Activated CD4-positive, alpha-beta memory T cell treated with anti-CD3 and anti-CD28 coated beads, Interleukin-2, amount 10 ng/mL, durations not matched to agents 7 days and 5 days (primary cell): ENCODE data around the gene LAPTM4A. TPM values are rescaled to one million over a fixed set of nuclear protein-coding genes. Genes with fewer than 3 reads are reported as not detected.

ENCODE experiments used
- CTCF ChIA-PET: fragments of 350-600 bp; sonication (Branson Sonifier 250); formaldehyde crosslinking; loops from one replicate; lab custom pipeline; 2021; ENCODE audit warnings: antibody characterized with exemption, inconsistent platforms; lab: Charles Lee
- POLR2A ChIA-PET: fragments of 350-600 bp; sonication (Branson Sonifier 250); formaldehyde crosslinking; loops from one replicate; lab custom pipeline; 2021; ENCODE audit warnings: antibody characterized with exemption; lab: Charles Lee
- DNase-seq: peaks from one replicate; pipeline ENCODE4 v3.0.0-alpha.2; 2020
- H3K27ac Mint-ChIP-seq: one replicate; pipeline ENCODE4 v1.8.0; 2021; ENCODE audit warnings: mild to moderate bottlenecking, mixed read lengths
- H3K27me3 Mint-ChIP-seq: one replicate; pipeline ENCODE4 v1.8.0; 2021; ENCODE audit warnings: mixed read lengths
- H3K36me3 Mint-ChIP-seq: one replicate; pipeline ENCODE4 v1.8.0; 2021; ENCODE audit warnings: low read depth, mixed read lengths
- H3K4me1 Mint-ChIP-seq: one replicate; pipeline ENCODE4 v1.8.0; 2021; ENCODE audit warnings: mixed read lengths
- H3K4me3 Mint-ChIP-seq: one replicate; pipeline ENCODE4 v1.8.0; 2021; ENCODE audit warnings: mild to moderate bottlenecking, mixed read lengths
- H3K9me3 Mint-ChIP-seq: one replicate; pipeline ENCODE4 v1.8.0; 2021; ENCODE audit warnings: mixed read lengths
- total RNA-seq, 2 experiments: library from RNA; stranded (reverse); gene quantifications; one replicate each; pipeline ENCODE4 v1.2.3, GENCODE V29; 2021

The LAPTM4A gene
- total RNA-seq, 2 experiments from 2014 or later: 36.1 to 36.7 TPM

DNA sequence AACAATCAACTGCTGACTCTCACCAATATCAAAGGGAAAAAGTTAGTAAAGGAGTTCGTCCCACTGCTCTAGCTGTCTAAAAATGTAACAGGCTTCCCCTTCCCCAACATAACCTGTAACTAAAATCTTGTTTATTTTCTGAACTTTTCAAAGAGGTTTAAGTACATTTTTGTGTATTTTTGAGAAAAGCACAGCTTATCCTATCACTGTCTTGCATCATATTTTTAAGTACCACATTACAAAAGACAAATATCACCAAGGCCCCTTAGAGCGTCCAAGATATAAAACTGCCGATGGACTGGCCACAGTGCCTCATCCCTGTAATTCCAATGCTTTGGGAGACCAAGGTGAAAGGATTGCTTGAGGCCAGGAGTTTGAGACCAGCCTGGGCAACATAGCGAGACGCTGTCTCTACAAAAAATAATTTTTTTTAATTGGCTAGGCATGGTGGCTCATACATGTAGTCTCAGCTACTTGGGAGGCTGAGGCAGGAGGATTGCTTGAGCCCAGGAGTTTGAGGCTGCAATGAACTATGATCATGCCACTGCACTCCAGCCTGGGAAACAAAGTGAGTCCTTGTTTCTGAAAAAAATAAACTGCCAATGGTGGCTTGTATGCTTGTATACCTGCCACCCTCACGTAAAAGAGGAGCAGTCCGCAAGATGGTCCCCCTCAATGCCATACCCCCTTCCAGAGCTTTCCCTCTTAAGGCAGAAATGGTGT is 21.2 kb upstream of the LAPTM4A start:
- CTCF ChIA-PET: interaction anchor here (1.5 kb wide), 1 partner anchor 57 kb away, joined by 5 read pairs; no protein-coding TSS in a partner anchor
- DNase-seq: no peak
- no peak overlapping the region for H3K27ac Mint-ChIP-seq
- H3K4me3 Mint-ChIP-seq: no peak overlapping the region
- H3K36me3 Mint-ChIP-seq: no peaks in the 10 kb centered on the region
- no peaks in the 10 kb centered on the region for H3K4me1 Mint-ChIP-seq
- POLR2A ChIA-PET: no interaction called here
- H3K9me3 Mint-ChIP-seq: no peaks in the 10 kb centered on the region
- peaks cover 7% of the 10 kb centered on the region for H3K27me3 Mint-ChIP-seq

DNA sequence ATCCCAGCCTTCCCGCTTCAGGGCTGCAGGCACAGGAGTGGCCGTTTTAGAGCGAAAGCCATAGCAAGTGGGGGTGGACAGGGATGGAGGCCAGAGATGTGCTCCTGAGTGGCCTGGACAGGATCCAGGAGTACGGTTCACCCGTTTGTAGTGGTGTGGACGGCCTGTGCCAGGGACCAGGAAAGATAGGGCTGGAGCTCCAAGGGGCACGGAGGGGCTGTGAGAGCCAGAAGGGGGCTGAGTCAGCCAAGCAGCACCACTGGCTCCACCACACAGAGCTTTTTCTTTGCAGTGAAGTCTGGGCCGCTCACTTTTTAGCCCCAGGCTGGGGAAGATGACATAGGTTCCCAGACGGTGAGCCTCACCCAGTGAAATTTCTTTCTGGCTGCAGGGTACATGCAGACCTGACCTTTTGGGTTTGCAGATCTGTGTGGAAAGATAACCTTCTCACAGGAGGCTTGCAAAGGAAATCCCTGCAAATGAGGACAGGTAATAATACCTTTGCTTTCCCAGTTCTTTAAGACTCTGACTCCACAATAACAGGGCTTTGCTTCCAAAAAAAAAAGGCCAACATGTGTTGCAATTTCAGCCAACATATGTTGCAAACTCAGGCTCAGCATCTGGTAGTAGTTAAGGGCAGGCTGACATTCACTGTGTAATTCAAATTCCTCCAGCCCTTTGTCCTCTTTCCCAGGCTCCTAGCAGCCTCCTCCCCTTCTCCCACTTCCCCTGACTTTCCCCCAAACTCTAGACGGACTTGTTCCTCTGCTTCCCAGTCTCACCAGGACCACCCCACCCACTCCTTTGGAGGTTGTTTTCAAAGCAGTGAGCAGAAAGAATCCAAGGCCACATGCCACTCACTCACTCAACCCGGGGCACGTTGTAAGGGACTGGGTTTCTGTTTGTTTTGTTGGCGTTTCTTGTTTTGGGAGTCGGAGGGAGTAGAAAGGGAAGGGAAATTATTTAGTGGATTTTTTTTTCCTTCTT is 20.3 kb upstream of the LAPTM4A start:
- ChIA-PET CTCF (interaction anchor here (1.5 kb wide), 1 partner anchor 56 kb away, joined by 5 read pairs; no protein-coding TSS in a partner anchor), POLR2A (no interaction called here)
- Mint-ChIP-seq H3K36me3 (no peaks in the 10 kb centered on the region), H3K27me3 (peaks cover 3% of the 10 kb centered on the region), H3K27ac (no peak overlapping the region), H3K9me3 (no peaks in the 10 kb centered on the region), H3K4me3 (no peak overlapping the region), H3K4me1 (no peaks in the 10 kb centered on the region)
- no peak for DNase-seq

DNA sequence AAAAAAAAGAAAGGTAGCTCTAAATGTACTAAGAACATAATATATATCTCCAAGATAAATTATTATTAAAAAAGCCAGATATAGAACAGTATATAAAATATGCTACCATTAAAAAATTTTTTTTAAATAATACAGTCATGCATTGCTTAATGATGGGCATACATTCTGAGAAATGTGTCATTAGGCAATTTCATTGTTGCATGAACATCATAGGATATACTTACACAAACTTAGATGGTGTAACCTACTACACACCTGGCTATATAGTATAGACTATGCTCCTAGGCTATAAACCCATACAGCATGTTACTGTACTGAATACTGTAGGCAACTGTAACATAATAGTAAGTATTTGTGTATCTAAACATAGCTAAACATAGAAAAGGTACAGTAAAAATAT is 18.3 kb upstream of the LAPTM4A start:
- Mint-ChIP-seq H3K27ac (no peak overlapping the region), H3K36me3 (no peaks in the 10 kb centered on the region), H3K9me3 (no peaks in the 10 kb centered on the region), H3K4me3 (no peak overlapping the region), H3K27me3 (no peaks in the 10 kb centered on the region), H3K4me1 (no peaks in the 10 kb centered on the region)
- CTCF ChIA-PET: interaction anchor here (2.0 kb wide), 1 partner anchor 36 kb away, joined by 5 read pairs; no protein-coding TSS in a partner anchor
- POLR2A ChIA-PET: no interaction called here
- no peak for DNase-seq

DNA sequence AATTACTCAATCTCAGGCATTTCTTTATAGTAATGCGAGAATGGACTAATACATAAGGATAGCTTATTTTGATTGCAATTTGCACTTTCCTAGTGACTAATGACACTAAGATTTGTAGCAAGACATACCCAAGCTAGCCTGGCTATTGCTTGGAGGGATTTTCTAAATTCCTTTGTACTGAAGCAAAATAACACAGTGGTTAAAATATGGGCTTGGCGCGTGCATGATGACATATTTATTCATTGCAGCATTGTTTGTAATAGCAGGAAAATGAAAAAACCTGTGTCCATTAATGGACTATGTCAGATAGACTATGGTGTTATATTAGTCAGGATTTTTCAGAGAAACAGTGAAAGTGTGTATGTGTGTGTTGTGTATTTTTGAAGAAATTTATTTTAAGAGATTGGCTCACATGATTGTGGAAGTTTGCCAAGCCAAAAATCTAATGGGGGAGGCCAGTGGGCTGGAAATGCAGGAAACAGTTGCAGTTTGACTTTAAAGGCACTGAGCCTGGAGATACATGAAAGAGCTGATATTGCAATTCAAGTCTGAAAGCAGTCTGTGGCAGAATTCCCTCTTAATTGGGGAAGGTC is 16.7 kb upstream of the LAPTM4A start:
- CTCF ChIA-PET: no interaction called here
- H3K27ac Mint-ChIP-seq: no peak overlapping the region
- no peaks in the 10 kb centered on the region for H3K9me3 Mint-ChIP-seq
- DNase-seq: no peak
- H3K27me3 Mint-ChIP-seq: peaks cover 2% of the 10 kb centered on the region
- H3K4me1 Mint-ChIP-seq: no peaks in the 10 kb centered on the region
- no peaks in the 10 kb centered on the region for H3K36me3 Mint-ChIP-seq
- no peak overlapping the region for H3K4me3 Mint-ChIP-seq
- POLR2A ChIA-PET: interaction anchor here (1.2 kb wide), 1 partner anchor 16 kb away, joined by 4 read pairs; the partner anchor contains the start of gene LAPTM4A

DNA sequence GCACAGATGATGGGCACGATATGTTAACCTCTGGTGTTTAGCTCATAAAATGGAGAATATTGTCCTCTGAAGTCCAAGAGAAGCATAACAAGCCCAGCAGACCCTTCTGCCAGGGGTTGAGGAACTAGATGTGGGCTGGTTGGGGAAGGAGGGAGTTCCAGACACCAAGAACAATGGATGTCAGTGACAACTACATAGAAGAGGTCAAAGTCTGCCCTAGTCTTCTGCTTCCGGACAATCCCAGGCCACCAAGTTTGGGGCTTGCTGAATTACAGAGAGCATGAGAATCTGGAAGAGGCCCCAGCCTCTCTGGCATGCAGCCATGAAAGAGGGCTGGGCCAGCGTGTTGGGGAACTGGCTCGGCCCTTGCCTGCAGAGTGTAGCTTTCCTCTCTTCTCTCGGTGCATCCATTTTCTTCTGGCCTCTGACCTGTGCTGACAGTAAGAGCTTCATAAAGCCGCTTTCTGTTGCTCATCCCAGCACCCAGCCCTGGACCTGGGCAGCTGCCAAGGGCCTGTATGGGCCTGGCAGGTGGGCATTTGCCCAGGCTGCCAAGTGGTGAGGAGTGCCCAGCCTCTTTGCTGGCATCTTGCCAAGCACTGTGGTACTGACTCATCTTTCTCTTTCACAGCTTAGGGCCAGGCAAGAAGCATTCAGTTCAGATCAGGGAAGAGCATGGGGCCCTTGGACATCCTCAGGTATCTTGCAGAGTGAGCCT is 14.6 kb upstream of the LAPTM4A start:
- Mint-ChIP-seq H3K4me3 (no peak overlapping the region), H3K4me1 (no peaks in the 10 kb centered on the region), H3K36me3 (no peaks in the 10 kb centered on the region), H3K9me3 (no peaks in the 10 kb centered on the region), H3K27me3 (peaks cover 4% of the 10 kb centered on the region), H3K27ac (no peak overlapping the region)
- ChIA-PET CTCF (no interaction called here), POLR2A (no interaction called here)
- no peak for DNase-seq

DNA sequence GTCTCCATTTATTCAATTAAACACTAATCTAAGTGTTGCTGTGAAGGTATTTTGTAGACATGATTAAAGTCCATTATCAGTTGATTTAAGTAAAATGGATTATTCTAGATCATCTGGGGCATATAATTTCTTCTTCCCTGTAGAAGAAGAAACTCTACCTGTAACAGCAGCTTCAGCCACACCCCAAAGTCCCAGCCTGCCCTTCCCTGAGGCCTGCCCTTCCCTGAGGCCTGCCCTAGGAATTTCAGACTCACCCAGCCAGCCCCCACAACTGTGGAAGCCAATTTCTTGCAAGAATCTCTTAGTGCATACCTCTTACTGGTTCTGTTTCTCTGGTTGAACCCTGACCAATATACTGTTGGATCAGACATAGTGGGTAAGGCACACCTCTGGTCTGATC is 13.4 kb upstream of the LAPTM4A start:
- Mint-ChIP-seq H3K4me3 (no peak overlapping the region), H3K4me1 (no peaks in the 10 kb centered on the region), H3K9me3 (no peaks in the 10 kb centered on the region), H3K27ac (no peak overlapping the region), H3K27me3 (peaks cover 15% of the 10 kb centered on the region), H3K36me3 (no peaks in the 10 kb centered on the region)
- DNase-seq: no peak
- ChIA-PET POLR2A (no interaction called here), CTCF (no interaction called here)

DNA sequence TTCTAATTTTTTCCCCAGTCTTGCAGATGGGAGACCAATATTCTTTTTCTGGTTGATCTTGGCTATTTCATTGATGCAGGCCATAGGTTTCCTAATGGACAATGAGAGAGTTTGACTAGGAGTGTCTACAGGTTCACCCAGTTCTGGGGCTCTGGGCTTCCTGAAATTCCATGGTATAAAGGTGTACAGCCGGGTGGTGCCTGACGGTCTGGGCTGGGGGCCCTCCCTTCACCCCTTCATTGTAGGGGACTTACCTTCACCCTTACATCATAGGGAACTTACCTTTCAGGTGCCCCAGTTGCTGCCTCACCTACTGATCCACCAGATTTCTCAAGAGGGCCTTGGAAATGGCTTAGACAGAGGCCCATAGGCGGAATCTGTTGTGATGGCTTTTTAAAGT is 13.0 kb upstream of the LAPTM4A start:
- ChIA-PET POLR2A (no interaction called here), CTCF (no interaction called here)
- no peak for DNase-seq
- peaks cover 15% of the 10 kb centered on the region for H3K27me3 Mint-ChIP-seq
- no peak overlapping the region for H3K27ac Mint-ChIP-seq
- no peak overlapping the region for H3K4me3 Mint-ChIP-seq
- no peaks in the 10 kb centered on the region for H3K36me3 Mint-ChIP-seq
- no peaks in the 10 kb centered on the region for H3K9me3 Mint-ChIP-seq
- H3K4me1 Mint-ChIP-seq: no peaks in the 10 kb centered on the region

DNA sequence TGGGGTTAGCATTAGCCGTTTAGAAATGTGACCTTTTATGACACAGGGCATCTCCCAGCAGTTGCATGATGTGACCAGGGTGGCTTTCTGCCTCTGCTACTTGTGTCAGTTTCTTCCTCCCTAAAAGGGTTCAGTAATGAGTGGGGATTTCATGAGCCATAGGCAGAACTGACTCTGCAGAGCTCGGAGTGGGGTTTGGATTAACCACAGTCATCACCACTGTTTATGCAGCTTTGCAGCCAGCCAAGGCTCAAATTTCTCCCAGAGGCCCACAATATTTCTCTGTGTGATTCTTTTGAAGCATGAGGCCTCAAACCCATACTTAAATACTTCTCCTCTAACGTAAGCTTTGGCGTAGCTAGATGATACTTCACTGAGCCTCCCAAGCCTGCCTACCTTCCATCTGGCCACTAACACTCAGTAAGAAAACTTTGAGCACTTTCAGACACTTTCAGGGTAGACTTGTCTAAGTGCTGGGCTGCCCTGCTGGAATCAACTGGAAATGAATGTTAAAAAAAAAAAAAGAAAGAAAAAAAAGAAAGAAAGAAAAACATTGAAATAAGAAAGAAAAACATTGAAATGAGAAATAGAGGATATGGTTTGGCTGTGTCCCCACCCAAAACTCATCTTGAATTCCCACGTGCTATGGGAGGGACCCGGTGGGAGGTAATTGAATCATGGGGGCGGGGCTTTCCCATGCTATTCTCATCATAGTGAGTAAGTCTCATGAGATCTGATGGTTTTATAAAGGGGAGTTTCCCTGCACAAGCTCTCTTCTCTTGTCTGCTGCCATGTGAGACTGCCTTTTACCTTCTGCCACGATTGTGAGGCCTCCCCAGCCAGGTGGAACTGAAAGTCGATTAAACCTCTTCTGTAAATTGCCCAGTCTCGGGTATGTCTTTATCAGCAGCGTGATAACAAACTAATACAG is 11.5 kb upstream of the LAPTM4A start:
- CTCF ChIA-PET: interaction anchor here (1.1 kb wide), 1 partner anchor 47 kb away, joined by 4 read pairs; no protein-coding TSS in a partner anchor
- no peak for DNase-seq
- H3K36me3 Mint-ChIP-seq: no peaks in the 10 kb centered on the region
- POLR2A ChIA-PET: no interaction called here
- no peaks in the 10 kb centered on the region for H3K9me3 Mint-ChIP-seq
- H3K27me3 Mint-ChIP-seq: peaks cover 20% of the 10 kb centered on the region
- no peak overlapping the region for H3K27ac Mint-ChIP-seq
- no peak overlapping the region for H3K4me3 Mint-ChIP-seq
- H3K4me1 Mint-ChIP-seq: no peaks in the 10 kb centered on the region

DNA sequence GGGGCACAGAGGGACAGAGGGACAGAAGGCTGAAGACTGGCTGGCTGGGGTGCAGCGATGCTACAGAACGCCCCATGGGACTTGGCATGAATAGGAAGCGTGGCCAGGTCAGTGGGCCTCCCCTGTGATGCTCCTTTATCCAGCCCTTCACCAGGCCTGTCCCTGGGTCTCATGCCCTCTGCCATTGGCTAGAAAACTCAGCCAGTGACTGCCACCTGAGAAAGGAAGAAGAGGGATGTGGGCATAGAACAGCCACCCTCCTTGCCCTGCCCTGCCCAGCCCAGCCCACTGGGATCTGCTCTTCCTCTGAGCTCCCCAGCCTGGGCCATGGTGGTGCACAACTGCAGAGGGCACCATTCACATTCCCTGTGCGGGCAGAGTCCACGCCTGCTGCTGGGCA is 10.5 kb upstream of the LAPTM4A start:
- H3K4me1 Mint-ChIP-seq: no peaks in the 10 kb centered on the region
- H3K4me3 Mint-ChIP-seq: no peak overlapping the region
- no peaks in the 10 kb centered on the region for H3K9me3 Mint-ChIP-seq
- ChIA-PET CTCF (no interaction called here), POLR2A (interaction anchor here (1.6 kb wide), 1 partner anchor 10 kb away, joined by 5 read pairs; the partner anchor contains the start of gene LAPTM4A)
- no peak for DNase-seq
- peaks cover 29% of the 10 kb centered on the region for H3K27me3 Mint-ChIP-seq
- no peak overlapping the region for H3K27ac Mint-ChIP-seq
- no peaks in the 10 kb centered on the region for H3K36me3 Mint-ChIP-seq

DNA sequence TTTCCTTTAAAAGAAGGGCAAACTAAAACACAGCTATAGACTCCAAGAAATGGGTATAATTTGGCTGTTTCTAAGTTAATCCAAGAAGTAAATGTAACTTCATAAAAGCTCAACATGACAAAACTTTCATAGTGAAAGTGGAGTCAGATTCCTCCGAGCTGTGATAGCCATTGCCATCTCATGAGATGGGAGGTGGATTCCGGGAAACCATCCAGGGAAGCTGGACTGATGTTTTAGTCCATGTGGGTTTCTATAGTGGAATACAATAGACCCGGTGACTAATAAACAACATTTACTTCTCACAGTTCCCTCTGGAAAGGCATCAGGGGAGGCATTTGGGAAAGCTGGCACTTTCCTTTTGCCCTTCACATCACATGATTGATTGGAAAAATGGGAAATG is 10.0 kb upstream of the LAPTM4A start:
- DNase-seq: no peak
- POLR2A ChIA-PET: interaction anchor here (1.6 kb wide), 1 partner anchor 10 kb away, joined by 5 read pairs; the partner anchor contains the start of gene LAPTM4A
- Mint-ChIP-seq H3K27me3 (peaks cover 34% of the 10 kb centered on the region), H3K4me3 (no peak overlapping the region), H3K36me3 (no peaks in the 10 kb centered on the region), H3K27ac (no peak overlapping the region), H3K9me3 (no peaks in the 10 kb centered on the region), H3K4me1 (no peaks in the 10 kb centered on the region)
- CTCF ChIA-PET: interaction anchor here (1.0 kb wide), 1 partner anchor 106 kb away, joined by 3 read pairs; no protein-coding TSS in a partner anchor

DNA sequence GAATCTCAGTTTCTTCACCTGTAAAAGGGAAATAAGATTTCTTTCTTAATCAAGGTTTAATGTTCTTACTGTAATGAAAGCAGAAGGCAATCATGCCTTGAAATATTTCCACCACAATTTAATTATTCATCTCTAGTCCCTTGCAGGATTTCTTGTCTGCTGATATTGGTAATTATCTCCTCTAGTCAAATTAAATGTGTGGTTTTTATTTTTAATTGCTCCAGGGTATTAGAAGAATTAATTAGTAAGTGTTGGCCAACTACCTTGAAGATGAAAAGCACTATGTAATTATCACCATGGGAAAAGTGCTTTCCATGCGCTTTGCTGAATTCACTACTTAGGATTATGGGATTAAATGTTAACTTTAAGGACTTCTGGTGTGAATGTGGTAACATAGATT is 8.7 kb upstream of the LAPTM4A start:
- Mint-ChIP-seq H3K27me3 (peaks cover 44% of the 10 kb centered on the region), H3K4me3 (no peak overlapping the region), H3K36me3 (no peaks in the 10 kb centered on the region), H3K9me3 (no peaks in the 10 kb centered on the region), H3K27ac (no peak overlapping the region), H3K4me1 (no peaks in the 10 kb centered on the region)
- ChIA-PET POLR2A (no interaction called here), CTCF (interaction anchor here (1.2 kb wide), 1 partner anchor 45 kb away, joined by 4 read pairs; no protein-coding TSS in a partner anchor)
- no peak for DNase-seq
